ENCODE measurements around the gene TRIP13. TPM values are rescaled to one million over a fixed set of nuclear protein-coding genes. Genes with fewer than 3 reads are reported as not detected.

TRIP13 gene
- total RNA-seq, 4 donors from 2014 or later = 0.41 to 1.6 (median 0.50) TPM

DNA sequence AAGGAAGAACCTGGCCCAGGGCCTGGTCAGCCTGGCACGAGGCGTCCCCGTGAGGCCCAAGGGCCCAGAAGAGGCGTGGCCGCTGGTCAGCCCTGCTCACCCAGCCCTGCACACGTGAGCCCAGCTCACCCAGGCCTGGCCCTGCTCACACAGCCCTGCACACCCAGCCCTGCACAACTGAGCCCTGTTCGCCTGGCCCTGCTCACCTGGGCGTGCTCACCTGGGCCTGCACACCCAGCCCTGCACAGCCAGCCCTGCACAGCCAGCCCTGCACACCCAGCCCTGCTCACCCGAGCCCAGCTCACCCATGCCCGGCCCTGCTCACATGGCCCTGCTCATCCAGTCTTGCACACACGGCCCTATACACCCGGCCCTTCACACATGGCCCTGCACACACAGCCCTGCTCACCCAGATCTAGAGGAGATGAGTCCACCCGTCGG, 44.0 kb upstream of the TRIP13 start:
- peak in 1 of 2 donors; percentile 5 for DNase-seq
- in situ Hi-C loops (cut with MboI; ENCODE audit: low sequenced_read_pairs in 4 of 4) (no loop called here), intact Hi-C loops (cut with DNase I; ENCODE audit: low total_unique reads) (no loop called here)
- Histone ChIP-seq H3K36me3 (no peaks in the 10 kb centered on the region), H3K4me3 (no peak overlapping the region), H3K27ac (no peak overlapping the region), H3K27me3 (peaks cover 29 to 38% (median 36%) of the 10 kb centered on the region in 3 donors), H3K9me3 (no peaks in the 10 kb centered on the region), H3K4me1 (no peaks in the 10 kb centered on the region)
- TF ChIP-seq, protein P1, sequence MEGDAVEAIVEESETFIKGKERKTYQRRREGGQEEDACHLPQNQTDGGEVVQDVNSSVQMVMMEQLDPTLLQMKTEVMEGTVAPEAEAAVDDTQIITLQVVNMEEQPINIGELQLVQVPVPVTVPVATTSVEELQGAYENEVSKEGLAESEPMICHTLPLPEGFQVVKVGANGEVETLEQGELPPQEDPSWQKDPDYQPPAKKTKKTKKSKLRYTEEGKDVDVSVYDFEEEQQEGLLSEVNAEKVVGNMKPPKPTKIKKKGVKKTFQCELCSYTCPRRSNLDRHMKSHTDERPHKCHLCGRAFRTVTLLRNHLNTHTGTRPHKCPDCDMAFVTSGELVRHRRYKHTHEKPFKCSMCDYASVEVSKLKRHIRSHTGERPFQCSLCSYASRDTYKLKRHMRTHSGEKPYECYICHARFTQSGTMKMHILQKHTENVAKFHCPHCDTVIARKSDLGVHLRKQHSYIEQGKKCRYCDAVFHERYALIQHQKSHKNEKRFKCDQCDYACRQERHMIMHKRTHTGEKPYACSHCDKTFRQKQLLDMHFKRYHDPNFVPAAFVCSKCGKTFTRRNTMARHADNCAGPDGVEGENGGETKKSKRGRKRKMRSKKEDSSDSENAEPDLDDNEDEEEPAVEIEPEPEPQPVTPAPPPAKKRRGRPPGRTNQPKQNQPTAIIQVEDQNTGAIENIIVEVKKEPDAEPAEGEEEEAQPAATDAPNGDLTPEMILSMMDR (IDR thresholded peaks at IDR 0.05 in 4 of 5, conservative IDR thresholded peaks at IDR 0.05 in 1 of 5) = no peak
- TF ChIP-seq POLR2A (IDR thresholded peaks at IDR 0.05) = no peak
- ATAC-seq = no peak

DNA sequence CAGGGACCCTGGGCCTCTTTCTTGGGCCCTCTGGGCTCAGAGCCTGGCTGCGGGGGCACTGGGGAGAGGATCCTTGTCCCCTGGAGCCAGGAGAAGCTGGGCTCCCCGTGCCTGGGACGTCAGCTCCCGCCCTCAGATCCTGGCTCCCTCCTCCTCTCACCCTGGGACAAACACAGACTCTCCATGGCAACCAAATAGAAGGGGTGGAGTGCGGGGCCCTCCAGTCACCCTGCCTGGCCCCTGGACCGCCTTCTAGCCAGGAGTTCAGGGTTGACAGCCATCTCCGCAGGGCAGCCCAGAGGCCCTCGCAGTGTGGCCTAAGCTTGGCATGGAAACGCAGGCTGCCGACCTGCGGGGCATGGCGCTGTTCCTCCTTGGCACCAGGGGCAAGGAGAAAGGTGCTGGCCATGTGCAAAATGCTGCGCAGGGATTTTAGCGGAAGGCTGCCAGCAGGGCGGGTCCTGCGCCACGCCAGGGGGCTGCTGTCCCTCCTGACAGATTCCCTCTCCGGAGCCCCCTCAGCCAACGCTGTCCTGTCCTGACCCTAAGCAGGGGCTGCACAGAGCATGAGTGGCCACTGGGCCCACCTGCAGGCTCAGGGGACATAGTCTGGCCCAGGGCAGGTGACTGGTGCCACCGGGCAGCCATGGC, 42.9 kb upstream of the TRIP13 start:
- Histone ChIP-seq H3K4me3 (peak overlapping the region; percentile 25 to 31 (median 29)), H3K27me3 (peaks cover 29 to 40% (median 38%) of the 10 kb centered on the region in 3 donors), H3K27ac (no peak overlapping the region), H3K9me3 (no peaks in the 10 kb centered on the region), H3K4me1 (no peaks in the 10 kb centered on the region), H3K36me3 (no peaks in the 10 kb centered on the region)
- no peak for ATAC-seq
- DNase-seq = peak in 1 of 2 donors; percentile 12
- in situ Hi-C loops (cut with MboI; ENCODE audit: low sequenced_read_pairs in 4 of 4) (no loop called here), intact Hi-C loops (cut with DNase I; ENCODE audit: low total_unique reads) (no loop called here)
- TF ChIP-seq, protein P1 (IDR thresholded peaks at IDR 0.05 in 4 of 5, conservative IDR thresholded peaks at IDR 0.05 in 1 of 5) = no peak
- TF ChIP-seq POLR2A (IDR thresholded peaks at IDR 0.05) = no peak

DNA sequence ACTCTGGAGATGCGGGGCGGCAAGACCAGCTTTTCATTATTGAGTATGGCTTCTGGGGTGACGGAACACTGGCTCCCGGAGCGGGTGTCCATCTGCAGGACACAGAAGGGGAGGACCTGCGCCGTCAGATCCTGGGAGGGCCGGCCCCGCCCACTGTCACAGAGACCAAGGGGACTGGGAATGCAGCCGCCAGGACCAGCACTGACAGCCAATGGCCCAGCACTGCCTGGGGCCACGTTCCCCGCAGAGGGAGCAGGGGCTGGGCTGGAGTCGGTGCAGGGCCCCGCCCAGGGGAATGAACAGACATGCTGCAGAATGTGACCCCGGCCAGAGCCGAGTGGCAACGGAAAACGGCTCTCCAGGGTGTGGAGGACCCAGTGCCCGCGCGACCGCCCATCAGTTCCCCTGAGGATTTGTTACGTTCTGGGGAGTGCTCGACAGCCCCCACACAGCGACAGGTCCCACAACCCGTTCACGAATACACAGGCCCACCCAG, 42.1 kb upstream of the TRIP13 start, which contains the start of gene ZDHHC11:
Gene ZDHHC11, minus strand, starts transcription at position 476 of the 496 bp plus-strand sequence. Its CDS starts 384 bp downstream, at position 92.
- no peak within 1 kb of the TSS for H3K27ac ChIP-seq
- in situ Hi-C loops (cut with MboI; ENCODE audit: low sequenced_read_pairs in 4 of 4) (no loop called here), intact Hi-C loops (cut with DNase I; ENCODE audit: low total_unique reads) (no loop called here)

DNA sequence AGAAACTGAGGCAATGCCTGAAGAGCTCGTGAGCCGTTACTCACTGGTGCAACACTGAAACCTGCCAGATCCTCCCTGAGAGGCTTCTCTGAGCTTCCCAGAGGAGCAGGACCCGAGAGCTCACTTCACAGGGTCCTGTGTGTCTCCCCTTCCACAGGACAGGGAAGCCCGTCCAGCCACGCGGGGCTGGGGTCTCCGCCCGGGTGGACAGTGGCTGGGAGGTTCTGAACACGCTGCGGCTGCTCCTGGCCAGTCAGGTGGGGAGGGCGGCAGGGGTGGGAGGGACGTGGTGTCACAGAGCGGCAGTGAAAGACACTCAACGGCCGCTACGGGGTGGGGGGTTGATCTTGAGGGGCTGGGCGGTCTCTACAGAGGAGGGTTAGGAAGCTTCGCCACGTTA, 41.6 kb upstream of the TRIP13 start:
- no peak for DNase-seq
- ATAC-seq = no peak
- in situ Hi-C loops (cut with MboI; ENCODE audit: low sequenced_read_pairs in 4 of 4) = no loop called here
- Histone ChIP-seq H3K27ac (no peak overlapping the region), H3K4me3 (peak overlapping the region in 1 of 4 donors; percentile 31), H3K27me3 (peaks cover 29 to 40% (median 38%) of the 10 kb centered on the region in 3 donors), H3K9me3 (no peaks in the 10 kb centered on the region), H3K4me1 (no peaks in the 10 kb centered on the region), H3K36me3 (no peaks in the 10 kb centered on the region)
- TF ChIP-seq POLR2A (IDR thresholded peaks at IDR 0.05) = no peak
- TF ChIP-seq, protein P1 (IDR thresholded peaks at IDR 0.05 in 4 of 5, conservative IDR thresholded peaks at IDR 0.05 in 1 of 5) = no peak
- intact Hi-C loops (cut with DNase I; ENCODE audit: low total_unique reads) = no loop called here

More for the DNA sequence above, 42.1 kb upstream of the TRIP13 start, which contains the start of gene ZDHHC11:
- Histone ChIP-seq H3K9me3 (no peaks in the 10 kb centered on the region), H3K4me3 (peak within 1 kb of the TSS; percentile 25 to 31 (median 29)), H3K4me1 (no peaks in the 10 kb centered on the region), H3K36me3 (no peaks in the 10 kb centered on the region), H3K27me3 (peaks cover 29 to 40% (median 38%) of the 10 kb centered on the region in 3 donors)
- peak in 1 of 2 donors; percentile 30 for DNase-seq
- no peak for ATAC-seq
- TF ChIP-seq, protein P1 (IDR thresholded peaks at IDR 0.05 in 4 of 5, conservative IDR thresholded peaks at IDR 0.05 in 1 of 5) = no peak
- no peak for TF ChIP-seq POLR2A (IDR thresholded peaks at IDR 0.05)

Data from gastrocnemius medialis (tissue), 4 donors.